GM23338 (cell line): ENCODE measurements around the gene RNF121. TPM values are rescaled to one million over a fixed set of nuclear protein-coding genes. Genes with fewer than 3 reads are reported as not detected.

ENCODE experiments used
- EZH2phosphoT487 ChIP-seq: fragments of 200-600 bp; sonication (generic); IDR thresholded peaks from one replicate; pipeline ENCODE4 v1.8.1; 2018; ENCODE audit warnings: antibody characterized with exemption; ENCODE audit not compliant: unreplicated experiment
- STAT1 ChIP-seq: IDR thresholded peaks from one replicate; pipeline ENCODE4 v1.6.1; 2016; ENCODE audit warnings: antibody characterized with exemption; ENCODE audit not compliant: unreplicated experiment
- ZNF331 ChIP-seq: fragments of 250-450 bp; sonication (Bioruptor Pico); IDR thresholded peaks from 2 replicates; pipeline ENCODE4 v1.5.0; 2020; ENCODE audit warnings: low read depth, mild to moderate bottlenecking, moderate library complexity
- polyA plus RNA-seq: library from polyadenylated mRNA; unstranded; fragments of >200 nt; fragmentation: Nextera tagmentation; extraction: Ambion mirVana; gene quantifications from 2 replicates; pipeline ENCODE4 v1.2.1, GENCODE V29; 2016
- total RNA-seq: library from RNA; depleted of rRNA; stranded (reverse); fragments of >200 nt; shearing (Covaris generic); gene quantifications from 2 replicates; pipeline ENCODE4 v1.2.3, GENCODE V29; 2014
- TF ChIP-seq, protein P1 (sequence below): fragments of 250-450 bp; sonication (Bioruptor Pico); IDR thresholded peaks from 2 replicates; pipeline ENCODE4 v1.5.0; 2020; ENCODE audit warnings: mild to moderate bottlenecking, moderate library complexity
- TF ChIP-seq, protein P2 (sequence below): IDR thresholded peaks from one replicate; pipeline ENCODE4 v1.6.1; 2018; ENCODE audit warnings: antibody characterized with exemption; ENCODE audit not compliant: unreplicated experiment

Gene RNF121
- total and polyA plus RNA-seq, 2 experiments from 2014 or later = 7.8 to 37.7 TPM

DNA sequence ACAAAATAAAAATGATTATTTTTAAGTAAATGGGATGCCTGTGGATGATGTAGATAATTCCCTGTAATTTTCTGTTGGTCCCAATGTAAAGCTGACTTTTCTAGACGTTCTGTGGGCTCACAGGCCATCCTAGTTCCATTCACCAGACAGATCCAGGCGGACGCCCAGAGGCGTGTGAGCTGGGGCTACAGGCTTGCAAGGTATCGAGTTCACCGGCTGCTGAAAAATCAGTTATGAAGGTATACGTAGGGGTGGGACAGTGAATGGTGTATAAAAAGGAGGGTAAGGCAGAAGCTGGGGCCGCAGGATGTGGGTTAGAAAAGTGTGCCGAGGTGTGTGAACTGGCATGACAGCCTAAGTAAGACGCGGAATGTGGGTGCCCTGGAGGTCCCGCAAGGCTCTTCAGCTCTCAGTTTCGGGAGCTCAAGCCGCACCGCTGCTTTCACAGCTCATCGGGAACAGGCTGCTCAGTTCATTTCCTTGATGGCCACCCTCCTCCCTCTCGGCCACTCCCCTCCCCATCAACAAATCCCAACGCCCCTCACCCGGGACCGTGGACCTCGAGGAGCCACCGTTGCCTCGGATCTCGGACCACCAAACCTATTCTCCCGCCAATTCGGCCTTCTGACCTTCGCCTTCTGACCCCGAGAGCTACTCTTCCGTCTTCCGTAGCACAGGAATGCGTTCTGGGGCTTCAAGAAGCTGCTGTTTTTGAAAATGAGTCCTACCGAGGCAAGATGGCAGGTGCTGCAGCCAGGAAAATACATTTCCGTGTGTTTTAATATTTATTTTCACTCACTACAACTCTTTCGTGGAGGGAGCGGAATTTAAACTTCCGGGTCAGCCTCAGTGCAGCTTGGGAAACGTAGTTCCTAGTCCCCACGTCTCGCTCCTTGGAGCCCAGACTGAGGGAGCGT is 768 bp upstream of the RNF121 start, which contains the start of gene XNDC1N (continued):
- TF ChIP-seq, protein P1, sequence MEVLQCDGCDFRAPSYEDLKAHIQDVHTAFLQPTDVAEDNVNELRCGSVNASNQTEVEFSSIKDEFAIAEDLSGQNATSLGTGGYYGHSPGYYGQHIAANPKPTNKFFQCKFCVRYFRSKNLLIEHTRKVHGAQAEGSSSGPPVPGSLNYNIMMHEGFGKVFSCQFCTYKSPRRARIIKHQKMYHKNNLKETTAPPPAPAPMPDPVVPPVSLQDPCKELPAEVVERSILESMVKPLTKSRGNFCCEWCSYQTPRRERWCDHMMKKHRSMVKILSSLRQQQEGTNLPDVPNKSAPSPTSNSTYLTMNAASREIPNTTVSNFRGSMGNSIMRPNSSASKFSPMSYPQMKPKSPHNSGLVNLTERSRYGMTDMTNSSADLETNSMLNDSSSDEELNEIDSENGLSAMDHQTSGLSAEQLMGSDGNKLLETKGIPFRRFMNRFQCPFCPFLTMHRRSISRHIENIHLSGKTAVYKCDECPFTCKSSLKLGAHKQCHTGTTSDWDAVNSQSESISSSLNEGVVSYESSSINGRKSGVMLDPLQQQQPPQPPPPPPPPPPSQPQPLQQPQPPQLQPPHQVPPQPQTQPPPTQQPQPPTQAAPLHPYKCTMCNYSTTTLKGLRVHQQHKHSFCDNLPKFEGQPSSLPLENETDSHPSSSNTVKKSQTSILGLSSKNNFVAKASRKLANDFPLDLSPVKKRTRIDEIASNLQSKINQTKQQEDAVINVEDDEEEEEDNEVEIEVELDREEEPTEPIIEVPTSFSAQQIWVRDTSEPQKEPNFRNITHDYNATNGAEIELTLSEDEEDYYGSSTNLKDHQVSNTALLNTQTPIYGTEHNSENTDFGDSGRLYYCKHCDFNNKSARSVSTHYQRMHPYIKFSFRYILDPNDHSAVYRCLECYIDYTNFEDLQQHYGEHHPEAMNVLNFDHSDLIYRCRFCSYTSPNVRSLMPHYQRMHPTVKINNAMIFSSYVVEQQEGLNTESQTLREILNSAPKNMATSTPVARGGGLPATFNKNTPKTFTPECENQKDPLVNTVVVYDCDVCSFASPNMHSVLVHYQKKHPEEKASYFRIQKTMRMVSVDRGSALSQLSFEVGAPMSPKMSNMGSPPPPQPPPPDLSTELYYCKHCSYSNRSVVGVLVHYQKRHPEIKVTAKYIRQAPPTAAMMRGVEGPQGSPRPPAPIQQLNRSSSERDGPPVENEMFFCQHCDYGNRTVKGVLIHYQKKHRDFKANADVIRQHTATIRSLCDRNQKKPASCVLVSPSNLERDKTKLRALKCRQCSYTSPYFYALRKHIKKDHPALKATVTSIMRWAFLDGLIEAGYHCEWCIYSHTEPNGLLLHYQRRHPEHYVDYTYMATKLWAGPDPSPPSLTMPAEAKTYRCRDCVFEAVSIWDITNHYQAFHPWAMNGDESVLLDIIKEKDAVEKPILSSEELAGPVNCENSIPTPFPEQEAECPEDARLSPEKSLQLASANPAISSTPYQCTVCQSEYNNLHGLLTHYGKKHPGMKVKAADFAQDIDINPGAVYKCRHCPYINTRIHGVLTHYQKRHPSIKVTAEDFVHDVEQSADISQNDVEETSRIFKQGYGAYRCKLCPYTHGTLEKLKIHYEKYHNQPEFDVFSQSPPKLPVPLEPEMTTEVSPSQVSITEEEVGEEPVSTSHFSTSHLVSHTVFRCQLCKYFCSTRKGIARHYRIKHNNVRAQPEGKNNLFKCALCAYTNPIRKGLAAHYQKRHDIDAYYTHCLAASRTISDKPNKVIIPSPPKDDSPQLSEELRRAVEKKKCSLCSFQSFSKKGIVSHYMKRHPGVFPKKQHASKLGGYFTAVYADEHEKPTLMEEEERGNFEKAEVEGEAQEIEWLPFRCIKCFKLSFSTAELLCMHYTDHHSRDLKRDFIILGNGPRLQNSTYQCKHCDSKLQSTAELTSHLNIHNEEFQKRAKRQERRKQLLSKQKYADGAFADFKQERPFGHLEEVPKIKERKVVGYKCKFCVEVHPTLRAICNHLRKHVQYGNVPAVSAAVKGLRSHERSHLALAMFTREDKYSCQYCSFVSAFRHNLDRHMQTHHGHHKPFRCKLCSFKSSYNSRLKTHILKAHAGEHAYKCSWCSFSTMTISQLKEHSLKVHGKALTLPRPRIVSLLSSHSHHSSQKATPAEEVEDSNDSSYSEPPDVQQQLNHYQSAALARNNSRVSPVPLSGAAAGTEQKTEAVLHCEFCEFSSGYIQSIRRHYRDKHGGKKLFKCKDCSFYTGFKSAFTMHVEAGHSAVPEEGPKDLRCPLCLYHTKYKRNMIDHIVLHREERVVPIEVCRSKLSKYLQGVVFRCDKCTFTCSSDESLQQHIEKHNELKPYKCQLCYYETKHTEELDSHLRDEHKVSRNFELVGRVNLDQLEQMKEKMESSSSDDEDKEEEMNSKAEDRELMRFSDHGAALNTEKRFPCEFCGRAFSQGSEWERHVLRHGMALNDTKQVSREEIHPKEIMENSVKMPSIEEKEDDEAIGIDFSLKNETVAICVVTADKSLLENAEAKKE = no peak
- TF ChIP-seq EZH2phosphoT487 = no peak
- TF ChIP-seq, protein P2, sequence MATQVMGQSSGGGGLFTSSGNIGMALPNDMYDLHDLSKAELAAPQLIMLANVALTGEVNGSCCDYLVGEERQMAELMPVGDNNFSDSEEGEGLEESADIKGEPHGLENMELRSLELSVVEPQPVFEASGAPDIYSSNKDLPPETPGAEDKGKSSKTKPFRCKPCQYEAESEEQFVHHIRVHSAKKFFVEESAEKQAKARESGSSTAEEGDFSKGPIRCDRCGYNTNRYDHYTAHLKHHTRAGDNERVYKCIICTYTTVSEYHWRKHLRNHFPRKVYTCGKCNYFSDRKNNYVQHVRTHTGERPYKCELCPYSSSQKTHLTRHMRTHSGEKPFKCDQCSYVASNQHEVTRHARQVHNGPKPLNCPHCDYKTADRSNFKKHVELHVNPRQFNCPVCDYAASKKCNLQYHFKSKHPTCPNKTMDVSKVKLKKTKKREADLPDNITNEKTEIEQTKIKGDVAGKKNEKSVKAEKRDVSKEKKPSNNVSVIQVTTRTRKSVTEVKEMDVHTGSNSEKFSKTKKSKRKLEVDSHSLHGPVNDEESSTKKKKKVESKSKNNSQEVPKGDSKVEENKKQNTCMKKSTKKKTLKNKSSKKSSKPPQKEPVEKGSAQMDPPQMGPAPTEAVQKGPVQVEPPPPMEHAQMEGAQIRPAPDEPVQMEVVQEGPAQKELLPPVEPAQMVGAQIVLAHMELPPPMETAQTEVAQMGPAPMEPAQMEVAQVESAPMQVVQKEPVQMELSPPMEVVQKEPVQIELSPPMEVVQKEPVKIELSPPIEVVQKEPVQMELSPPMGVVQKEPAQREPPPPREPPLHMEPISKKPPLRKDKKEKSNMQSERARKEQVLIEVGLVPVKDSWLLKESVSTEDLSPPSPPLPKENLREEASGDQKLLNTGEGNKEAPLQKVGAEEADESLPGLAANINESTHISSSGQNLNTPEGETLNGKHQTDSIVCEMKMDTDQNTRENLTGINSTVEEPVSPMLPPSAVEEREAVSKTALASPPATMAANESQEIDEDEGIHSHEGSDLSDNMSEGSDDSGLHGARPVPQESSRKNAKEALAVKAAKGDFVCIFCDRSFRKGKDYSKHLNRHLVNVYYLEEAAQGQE = no peak
- no peak for TF ChIP-seq ZNF331 (CRISPR knock-in tag)
- TF ChIP-seq STAT1 = no peak
